Measurements from ENCODE around the gene ACSL3.
"Not testable (repeated sequence)": the region's sequence is repeated elsewhere in the genome, so short reads cannot be mapped to it uniquely, and the experiment has no call there.

ACSL3 gene

GRCh38 chr2:222915092-222915957, 54.5 kb downstream of the ACSL3 start:
- no peak for DNase-seq

- no peak for DNase-seq
These were observed 55.7 kb downstream of the ACSL3 start for GRCh38 chr2:222916229-222917197.

GRCh38 chr2:222917212-222917611, 56.4 kb downstream of the ACSL3 start:
- DNase-seq = not testable (repeated sequence)

GRCh38 chr2:222919841-222920526, 59.1 kb downstream of the ACSL3 start:
- DNase-seq = no peak

GRCh38 chr2:222920657-222921186, 59.9 kb downstream of the ACSL3 start:
- DNase-seq = no peak

- DNase-seq = no peak
These were observed 61.4 kb downstream of the ACSL3 start for GRCh38 chr2:222922019-222922800.

- DNase-seq = no peak
These were observed 66.1 kb downstream of the ACSL3 start for GRCh38 chr2:222926915-222927314.

GRCh38 chr2:222927600-222927999, 66.8 kb downstream of the ACSL3 start:
- no peak for DNase-seq

- DNase-seq = no peak
These were observed 67.5 kb downstream of the ACSL3 start for GRCh38 chr2:222928335-222928734.

- DNase-seq = no peak
These were observed 70.0 kb downstream of the ACSL3 start for GRCh38 chr2:222930862-222931261.

GRCh38 chr2:222931659-222932058, 70.8 kb downstream of the ACSL3 start:
- no peak for DNase-seq

GRCh38 chr2:222933458-222933857, 72.6 kb downstream of the ACSL3 start:
- DNase-seq = no peak

- no peak for DNase-seq
These were observed 75.0 kb downstream of the ACSL3 start for GRCh38 chr2:222935688-222936298.

- no peak for DNase-seq
These were observed 75.9 kb downstream of the ACSL3 start for GRCh38 chr2:222936705-222937104.

- DNase-seq = no peak
These were observed 77.5 kb downstream of the ACSL3 start for GRCh38 chr2:222938327-222938726.

GRCh38 chr2:222939208-222939856, 78.5 kb downstream of the ACSL3 start:
- no peak for DNase-seq

- DNase-seq = no peak
These were observed 79.1 kb downstream of the ACSL3 start for GRCh38 chr2:222939979-222940378.

GRCh38 chr2:222941510-222942032, 80.7 kb downstream of the ACSL3 start:
- no peak for DNase-seq

GRCh38 chr2:222942561-222942960, 81.7 kb downstream of the ACSL3 start:
- DNase-seq = no peak

- no peak for DNase-seq
These were observed 82.1 kb downstream of the ACSL3 start for GRCh38 chr2:222942977-222943376.

GRCh38 chr2:222943820-222944219, 83.0 kb downstream of the ACSL3 start:
- no peak for DNase-seq

Measured in GOT3 (cell line).